ENCODE data around the gene TRPC4.
A peak's percentile ranks its signal among the peaks of the same experiment; 100 is the strongest.

Gene TRPC4

GRCh38 chr13:37741536-37741935, 128.0 kb downstream of the TRPC4 start:
- no peak overlapping the region for H3K4me2 ChIP-seq (ENCODE audit: low read depth, low read length, poor library complexity, severe bottlenecking)
- H2AFZ ChIP-seq (ENCODE audit: low read depth, low read length, severe bottlenecking), result peak overlapping the region; percentile 1
- no peaks in the 10 kb centered on the region for H4K20me1 ChIP-seq (ENCODE audit: low read depth, low read length)
- H3K9ac ChIP-seq (ENCODE audit: low read length), result no peak overlapping the region
- no peak overlapping the region for H3K27ac ChIP-seq (ENCODE audit: low read depth, low read length)
- H3K27me3 ChIP-seq (ENCODE audit: low read length), result no peaks in the 10 kb centered on the region
- H3F3A ChIP-seq (ENCODE audit: insufficient read depth), result no peaks in the 10 kb centered on the region
- no peaks in the 10 kb centered on the region for H3K79me2 ChIP-seq (ENCODE audit: insufficient read depth, low read length)
- H3K9me3 ChIP-seq (ENCODE audit: insufficient read depth, low read length), result no peaks in the 10 kb centered on the region
- no peak overlapping the region for H3K4me3 ChIP-seq (ENCODE audit: insufficient read depth, low read length, poor library complexity, severe bottlenecking)
- H3K36me3 ChIP-seq (ENCODE audit: low read length), result no peaks in the 10 kb centered on the region
- no peak for TF ChIP-seq EZH2phosphoT487 (conservative IDR thresholded peaks at IDR 0.05; ENCODE audit: low read length)
- TF ChIP-seq CTCF (IDR thresholded peaks at IDR 0.05; ENCODE audit: insufficient read depth, low read length, poor library complexity, severe bottlenecking), result no peak
- H3K9me2 ChIP-seq (replicated peaks; ENCODE audit: insufficient read depth, low read length), result 0 out of 2 replicates have a peak, but pooled peaks cover 5% of the 10 kb centered on the region

GRCh38 chr13:37736045-37736444, 133.5 kb downstream of the TRPC4 start:
- H3K4me2 ChIP-seq (ENCODE audit: low read depth, low read length, poor library complexity, severe bottlenecking), result no peak overlapping the region
- no peaks in the 10 kb centered on the region for H3K27me3 ChIP-seq (ENCODE audit: low read length)
- H3K9ac ChIP-seq (ENCODE audit: low read length), result no peak overlapping the region
- TF ChIP-seq CTCF (IDR thresholded peaks at IDR 0.05; ENCODE audit: insufficient read depth, low read length, poor library complexity, severe bottlenecking) (no peak), EZH2phosphoT487 (conservative IDR thresholded peaks at IDR 0.05; ENCODE audit: low read length) (no peak)
- no peaks in the 10 kb centered on the region for H3K36me3 ChIP-seq (ENCODE audit: low read length)
- H4K20me1 ChIP-seq (ENCODE audit: low read depth, low read length), result no peaks in the 10 kb centered on the region
- H3K79me2 ChIP-seq (ENCODE audit: insufficient read depth, low read length), result no peaks in the 10 kb centered on the region
- H3K27ac ChIP-seq (ENCODE audit: low read depth, low read length), result no peak overlapping the region
- no peaks in the 10 kb centered on the region for H3K9me3 ChIP-seq (ENCODE audit: insufficient read depth, low read length)
- no peak overlapping the region for H2AFZ ChIP-seq (ENCODE audit: low read depth, low read length, severe bottlenecking)
- 0 out of 2 replicates have a peak, but pooled peaks cover 5% of the 10 kb centered on the region for H3K9me2 ChIP-seq (replicated peaks; ENCODE audit: insufficient read depth, low read length)
- H3F3A ChIP-seq (ENCODE audit: insufficient read depth), result no peaks in the 10 kb centered on the region
- H3K4me3 ChIP-seq (ENCODE audit: insufficient read depth, low read length, poor library complexity, severe bottlenecking), result no peak overlapping the region

GRCh38 chr13:37735293-37735692, 134.3 kb downstream of the TRPC4 start:
- Histone ChIP-seq H3K27ac (ENCODE audit: low read depth, low read length) (no peak overlapping the region), H3K27me3 (ENCODE audit: low read length) (no peaks in the 10 kb centered on the region), H3K4me3 (ENCODE audit: insufficient read depth, low read length, poor library complexity, severe bottlenecking) (no peak overlapping the region)

More at GRCh38 chr13:37735293-37735692, 134.3 kb downstream of the TRPC4 start:
- no peak overlapping the region for H3K9ac ChIP-seq (ENCODE audit: low read length)
- TF ChIP-seq CTCF (IDR thresholded peaks at IDR 0.05; ENCODE audit: insufficient read depth, low read length, poor library complexity, severe bottlenecking), result no peak
- no peak for TF ChIP-seq EZH2phosphoT487 (conservative IDR thresholded peaks at IDR 0.05; ENCODE audit: low read length)
- H3K36me3 ChIP-seq (ENCODE audit: low read length), result no peaks in the 10 kb centered on the region
- no peaks in the 10 kb centered on the region for H3F3A ChIP-seq (ENCODE audit: insufficient read depth)
- H3K9me2 ChIP-seq (replicated peaks; ENCODE audit: insufficient read depth, low read length), result 0 out of 2 replicates have a peak, but pooled peaks cover 5% of the 10 kb centered on the region
- no peaks in the 10 kb centered on the region for H3K9me3 ChIP-seq (ENCODE audit: insufficient read depth, low read length)
- no peak overlapping the region for H2AFZ ChIP-seq (ENCODE audit: low read depth, low read length, severe bottlenecking)
- H3K79me2 ChIP-seq (ENCODE audit: insufficient read depth, low read length), result no peaks in the 10 kb centered on the region
- no peaks in the 10 kb centered on the region for H4K20me1 ChIP-seq (ENCODE audit: low read depth, low read length)
- no peak overlapping the region for H3K4me2 ChIP-seq (ENCODE audit: low read depth, low read length, poor library complexity, severe bottlenecking)
